Peyer's patch (tissue), 4 donors: ENCODE data around the gene GPR34.

Experiments
- CTCF ChIP-seq, 6 experiments: fragments of 450-650 bp in 4 of 6; fragments of 200-600 bp in 2 of 6; sonication (generic) in 1 of 6; IDR thresholded peaks; one replicate each; pipeline ENCODE4 v1.5.1; 2017 to 2019; ENCODE audit warnings: antibody characterized with exemption in 6 of 6, mild to moderate bottlenecking in 3 of 6, moderate library complexity in 1 of 6
- POLR2A ChIP-seq, 2 donors: fragments of 450-650 bp; IDR thresholded peaks; one replicate each; pipeline ENCODE4 v1.5.1; 2017; ENCODE audit warnings: antibody characterized with exemption in 2 of 2, mild to moderate bottlenecking in 2 of 2, moderate library complexity in 2 of 2

GRCh38 chrX:41730081-41730480 lies 41.3 kb downstream of the GPR34 start:
- TF ChIP-seq CTCF (IDR thresholded peaks at IDR 0.05) (no peak), POLR2A (IDR thresholded peaks at IDR 0.05) (no peak)
